Body of pancreas (tissue), 4 donors: ENCODE results near the gene CADM4.

Source experiments
- POLR2A ChIP-seq, 3 donors: fragments of 450-650 bp; IDR thresholded peaks; one replicate each; pipeline ENCODE4 v1.6.1; 2016; ENCODE audit warnings: antibody characterized with exemption in 3 of 3, mild to moderate bottlenecking in 2 of 3
- TF ChIP-seq, protein P1 (sequence below), 7 experiments: fragments of 450-650 bp in 4 of 7; fragments of 200-600 bp in 3 of 7; sonication (generic) in 3 of 7; IDR thresholded peaks; one replicate each; pipeline ENCODE4 v1.5.1; 2016 to 2019; ENCODE audit warnings: antibody characterized with exemption in 7 of 7

- TF ChIP-seq POLR2A (IDR thresholded peaks at IDR 0.05) = no peak
- TF ChIP-seq, protein P1, sequence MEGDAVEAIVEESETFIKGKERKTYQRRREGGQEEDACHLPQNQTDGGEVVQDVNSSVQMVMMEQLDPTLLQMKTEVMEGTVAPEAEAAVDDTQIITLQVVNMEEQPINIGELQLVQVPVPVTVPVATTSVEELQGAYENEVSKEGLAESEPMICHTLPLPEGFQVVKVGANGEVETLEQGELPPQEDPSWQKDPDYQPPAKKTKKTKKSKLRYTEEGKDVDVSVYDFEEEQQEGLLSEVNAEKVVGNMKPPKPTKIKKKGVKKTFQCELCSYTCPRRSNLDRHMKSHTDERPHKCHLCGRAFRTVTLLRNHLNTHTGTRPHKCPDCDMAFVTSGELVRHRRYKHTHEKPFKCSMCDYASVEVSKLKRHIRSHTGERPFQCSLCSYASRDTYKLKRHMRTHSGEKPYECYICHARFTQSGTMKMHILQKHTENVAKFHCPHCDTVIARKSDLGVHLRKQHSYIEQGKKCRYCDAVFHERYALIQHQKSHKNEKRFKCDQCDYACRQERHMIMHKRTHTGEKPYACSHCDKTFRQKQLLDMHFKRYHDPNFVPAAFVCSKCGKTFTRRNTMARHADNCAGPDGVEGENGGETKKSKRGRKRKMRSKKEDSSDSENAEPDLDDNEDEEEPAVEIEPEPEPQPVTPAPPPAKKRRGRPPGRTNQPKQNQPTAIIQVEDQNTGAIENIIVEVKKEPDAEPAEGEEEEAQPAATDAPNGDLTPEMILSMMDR (IDR thresholded peaks at IDR 0.05) = no peak
These were observed 63.4 kb downstream of the CADM4 start for GRCh38 chr19:43575955-43576878.
